NCI-H2171 treated with DMSO at 0.1 percent for 48 hours (cell line): ENCODE data around the gene SLC7A4.
"Not testable (repeated sequence)": the region's sequence is repeated elsewhere in the genome, so short reads cannot be mapped to it uniquely, and the experiment has no call there.

ENCODE experiments used
- DNase-seq: peaks from one replicate; lab custom pipeline; 2025; lab: John Stamatoyannopoulos, UW

SLC7A4 gene

DNA sequence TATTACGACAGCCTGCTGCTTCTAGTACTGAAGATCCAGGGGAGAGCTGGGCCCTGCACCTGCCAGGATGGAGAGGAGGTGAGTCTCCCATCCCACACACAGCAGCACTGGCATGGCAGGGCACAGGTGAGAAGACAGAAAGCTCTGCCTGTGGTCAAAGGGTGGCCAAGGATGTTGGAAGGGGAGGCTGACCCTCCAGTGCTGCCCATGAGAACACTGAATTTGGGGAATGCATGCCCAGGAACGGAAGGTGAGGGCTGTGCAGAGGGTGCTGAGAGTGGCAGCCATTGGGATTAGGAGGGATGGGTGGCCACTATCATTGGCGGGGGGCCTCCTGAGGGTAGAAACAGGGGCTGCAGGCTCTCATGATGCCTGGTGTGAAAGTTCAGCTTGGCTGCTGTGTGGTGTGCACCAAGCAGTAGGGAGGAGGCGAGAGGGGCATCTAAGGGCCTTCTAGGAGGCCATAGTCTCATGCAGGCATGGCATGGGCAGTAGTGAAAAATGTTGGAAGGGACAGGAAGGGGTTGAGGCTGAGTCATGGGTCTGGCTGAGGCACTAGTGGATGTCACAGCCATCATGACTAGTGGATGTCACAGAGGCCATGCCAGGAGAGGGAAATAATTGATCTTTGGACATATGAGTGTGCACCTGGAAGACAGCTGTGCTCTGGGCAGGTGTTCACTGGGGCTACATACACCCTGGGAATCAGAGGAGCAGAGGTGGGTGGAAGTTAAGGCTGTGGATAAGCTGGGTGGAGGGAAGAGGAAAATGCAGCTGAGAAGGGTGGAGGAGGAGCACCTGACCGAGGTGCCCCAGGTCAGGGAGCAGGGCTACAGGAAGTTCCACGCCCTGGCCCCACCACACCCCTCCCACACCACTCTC lies 10.9 kb upstream of the SLC7A4 start:
- no peak for DNase-seq

DNA sequence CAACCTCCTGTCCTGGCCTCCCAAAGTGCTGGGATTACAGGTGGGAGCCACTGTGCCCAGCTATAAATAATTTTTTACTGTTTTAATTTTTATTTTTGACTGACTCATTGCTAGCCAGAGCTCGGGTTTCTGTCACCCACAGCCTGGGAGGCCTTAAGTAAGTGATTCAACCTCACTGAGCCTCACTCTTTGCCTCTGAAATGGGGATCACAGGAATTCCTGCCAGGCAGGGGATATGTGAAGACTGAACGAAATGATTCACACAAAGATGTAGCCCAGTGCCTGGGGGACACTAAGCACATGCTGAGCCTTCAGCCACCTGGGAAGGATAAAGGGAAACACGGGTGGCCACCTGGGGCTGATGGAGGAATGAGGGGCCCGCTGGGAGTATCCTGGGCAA lies 9.6 kb upstream of the SLC7A4 start:
- DNase-seq = no peak

DNA sequence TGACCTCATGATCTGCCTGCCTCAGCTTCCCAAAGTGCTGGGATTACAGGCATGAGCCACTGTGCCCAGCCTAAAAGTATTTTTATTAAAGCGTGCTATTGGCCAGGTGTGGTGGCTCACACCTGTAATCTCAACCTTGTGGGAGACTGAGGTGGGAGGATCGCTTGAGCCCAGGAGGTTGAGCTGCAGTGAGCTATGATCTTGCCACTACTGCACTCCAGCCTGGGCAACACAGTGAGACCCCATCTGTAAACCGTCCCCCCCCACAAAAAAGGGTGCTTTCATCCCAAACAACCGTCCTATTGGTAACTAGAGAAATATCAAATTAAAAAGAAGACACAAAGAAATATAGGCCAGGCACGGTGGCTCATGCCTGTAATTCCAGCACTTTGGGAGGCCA lies 6.8 kb upstream of the SLC7A4 start:
- not testable (repeated sequence) for DNase-seq

DNA sequence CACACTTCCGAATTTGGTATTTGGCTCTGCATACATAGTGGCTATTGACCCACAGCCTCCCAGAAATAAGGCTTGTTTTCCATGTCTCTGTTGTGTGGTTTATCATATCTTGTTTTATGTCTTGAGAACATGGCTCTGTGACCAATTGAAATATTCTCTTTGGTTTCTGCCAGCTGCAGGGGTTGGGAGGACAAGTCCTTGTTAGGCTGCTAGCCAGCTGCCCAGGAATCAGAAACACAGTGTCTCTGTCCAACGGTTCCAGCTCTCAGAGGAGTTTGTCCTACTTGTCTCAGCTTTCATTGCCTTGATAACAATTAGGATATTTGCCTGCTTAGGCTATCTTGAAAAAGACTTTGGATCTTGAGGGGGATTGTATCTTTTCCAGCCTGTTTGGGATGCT lies 6.0 kb upstream of the SLC7A4 start:
- DNase-seq = no peak

DNA sequence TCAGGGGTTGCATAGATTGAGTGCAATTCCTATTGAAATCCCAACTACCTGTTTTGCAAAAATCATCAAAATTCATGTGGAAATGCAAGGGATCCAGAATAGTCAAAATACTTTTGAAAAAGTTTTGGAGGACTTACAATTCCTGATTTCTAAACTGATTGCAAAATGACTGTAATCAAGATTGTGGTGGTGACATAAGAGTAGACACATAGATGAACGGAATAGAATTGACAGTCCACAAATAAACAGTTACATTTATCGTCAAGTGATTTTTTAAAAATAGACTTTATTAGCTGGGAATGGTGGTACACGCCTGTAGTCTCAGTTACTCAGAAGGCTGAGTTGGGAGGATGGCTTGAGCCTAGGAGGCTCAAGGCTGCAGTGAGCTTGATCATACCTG lies 2.6 kb upstream of the SLC7A4 start:
- no peak for DNase-seq

DNA sequence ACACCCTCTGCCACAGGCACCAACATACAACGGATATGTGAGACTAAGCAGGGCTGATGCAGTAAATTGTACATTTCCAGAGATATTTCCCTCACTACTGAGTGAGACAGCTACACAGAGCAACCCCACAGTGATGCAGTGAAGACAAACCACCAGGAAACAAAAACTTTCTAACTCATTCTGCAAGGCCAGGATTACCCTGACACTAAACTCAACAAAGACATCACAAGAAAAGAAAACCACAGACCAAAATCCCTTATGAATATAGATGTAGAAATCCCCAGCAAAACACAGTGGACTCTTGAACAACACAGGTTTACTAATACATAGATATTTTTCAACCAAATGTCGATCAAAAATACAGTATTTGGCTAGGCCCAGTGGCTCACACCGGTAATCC lies 1.5 kb upstream of the SLC7A4 start:
- no peak for DNase-seq

DNA sequence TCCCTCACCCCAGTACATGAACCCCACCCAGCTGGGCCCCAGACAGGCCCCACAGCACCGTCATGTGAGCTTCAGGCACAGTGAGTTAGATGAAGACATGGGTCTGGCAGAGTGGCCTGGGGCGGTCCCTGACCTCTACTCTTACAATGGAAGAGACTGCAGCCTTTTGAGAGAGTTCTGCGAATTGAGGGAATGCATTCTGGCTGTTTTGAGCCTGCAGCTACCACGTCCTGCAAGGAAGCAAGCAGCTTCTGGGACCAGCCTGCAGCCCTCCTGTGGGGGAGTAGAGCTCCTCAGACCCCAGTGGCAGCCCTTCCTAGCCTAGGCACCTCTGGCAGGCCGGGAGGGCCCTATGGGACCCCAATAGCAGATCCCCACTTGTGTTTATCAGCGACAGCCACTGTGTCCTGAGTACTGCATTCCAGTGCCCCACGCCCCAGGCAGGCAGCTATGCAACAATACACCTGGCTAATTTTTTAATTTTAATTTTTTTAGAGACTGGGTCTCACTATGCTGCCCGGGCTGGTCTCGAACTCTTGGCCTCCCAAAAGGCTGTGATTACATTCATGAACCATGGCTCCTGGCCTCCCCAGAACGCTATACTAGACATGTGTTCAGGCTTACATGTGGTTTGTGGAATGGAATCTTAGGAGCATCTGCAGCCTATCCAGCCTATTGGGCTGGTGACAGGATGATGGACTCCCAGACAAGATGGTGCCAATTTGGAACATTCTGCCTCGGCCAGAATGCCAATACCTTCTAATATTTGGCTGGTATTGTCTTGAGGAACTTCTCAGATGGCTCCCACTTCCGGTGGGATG lies 717 bp upstream of the SLC7A4 start:
- no peak for DNase-seq

DNA sequence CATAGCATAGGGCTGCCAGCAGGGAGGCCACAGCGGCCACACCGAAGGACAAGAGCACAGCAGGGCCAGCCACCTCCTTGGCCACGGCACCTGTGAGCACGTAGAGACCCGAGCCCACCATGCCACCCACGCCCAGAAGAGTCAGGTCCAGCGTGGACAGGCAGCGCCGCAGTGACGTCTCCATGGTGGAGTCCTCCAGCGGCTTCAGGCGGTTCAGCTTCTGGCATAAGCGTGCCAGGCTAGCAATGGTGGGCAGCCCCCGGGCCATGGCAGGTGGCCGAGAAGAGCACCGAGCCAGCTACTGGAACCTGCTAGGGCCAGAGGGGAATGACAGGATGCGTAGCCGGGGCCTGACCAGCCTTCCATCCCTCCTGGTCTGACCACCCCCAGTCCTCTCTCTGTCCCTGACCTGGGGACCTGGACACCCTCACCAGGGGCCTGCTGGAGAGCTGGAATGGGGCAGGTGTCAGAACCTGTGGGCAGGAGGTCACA lies 770 bp downstream of the SLC7A4 start:
- no peak for DNase-seq

DNA sequence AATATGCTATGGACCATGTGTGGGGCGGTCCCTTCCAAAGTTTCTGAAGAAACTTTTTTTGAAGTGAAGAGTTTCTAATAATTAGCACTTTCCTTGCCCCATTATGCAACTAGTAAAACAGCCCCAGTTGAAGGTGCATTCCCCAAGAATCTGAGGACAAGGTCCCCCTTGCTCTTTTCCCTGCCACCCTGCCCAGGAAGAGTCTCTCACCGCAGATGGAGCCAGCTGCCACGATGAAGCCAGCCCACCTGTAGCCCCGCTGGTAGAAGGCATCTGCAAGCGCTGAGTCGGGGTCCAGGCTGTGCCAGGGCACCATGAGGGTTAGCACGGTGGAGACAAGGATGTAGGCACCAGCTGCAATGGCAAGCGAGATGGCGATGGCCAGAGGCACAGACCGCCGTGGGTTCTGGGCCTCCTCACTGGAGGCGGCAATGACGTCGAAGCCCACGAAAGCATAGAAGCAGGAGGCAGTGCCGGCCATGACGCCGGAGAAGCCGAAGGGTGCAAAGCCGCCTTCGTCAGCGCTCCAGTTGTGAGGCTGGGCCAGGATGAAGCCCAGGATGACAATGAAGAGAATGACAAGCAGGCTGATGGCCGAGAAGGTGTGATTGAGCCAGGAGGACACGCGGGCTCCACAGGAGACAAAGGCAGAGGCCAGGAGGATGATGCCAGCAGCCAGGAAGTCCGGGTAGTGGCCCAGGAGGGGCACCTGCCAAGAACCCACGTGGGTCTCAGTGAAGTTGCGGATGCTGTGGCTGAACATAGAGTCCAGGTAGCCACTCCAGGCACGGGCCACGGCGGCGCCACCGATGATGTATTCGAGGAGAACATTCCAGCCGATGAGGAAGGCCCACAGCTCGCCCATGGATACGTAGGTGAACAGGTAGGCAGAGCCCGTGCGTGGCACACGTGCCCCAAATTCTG lies 1.5 kb downstream of the SLC7A4 start:
- no peak for DNase-seq

DNA sequence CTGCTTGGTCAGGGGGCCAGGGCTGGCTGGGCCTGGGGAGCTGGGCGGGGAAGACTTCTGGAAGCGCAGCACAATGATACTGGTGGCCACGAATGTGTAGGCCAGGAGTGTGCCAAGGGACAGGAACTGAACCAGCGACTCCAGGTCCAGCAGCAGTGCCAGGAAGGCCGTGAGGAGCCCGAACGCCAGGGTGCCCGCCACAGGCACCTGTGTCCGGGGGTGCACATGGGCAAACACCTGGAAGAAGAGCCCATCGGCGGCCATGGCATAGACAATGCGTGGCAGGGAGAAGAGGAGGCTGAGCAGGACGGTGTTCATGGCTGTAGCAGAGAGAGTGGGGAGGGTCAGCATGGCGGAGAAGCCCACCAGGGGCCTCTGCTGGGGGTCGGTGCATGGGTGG lies 2.3 kb downstream of the SLC7A4 start:
- no peak for DNase-seq

DNA sequence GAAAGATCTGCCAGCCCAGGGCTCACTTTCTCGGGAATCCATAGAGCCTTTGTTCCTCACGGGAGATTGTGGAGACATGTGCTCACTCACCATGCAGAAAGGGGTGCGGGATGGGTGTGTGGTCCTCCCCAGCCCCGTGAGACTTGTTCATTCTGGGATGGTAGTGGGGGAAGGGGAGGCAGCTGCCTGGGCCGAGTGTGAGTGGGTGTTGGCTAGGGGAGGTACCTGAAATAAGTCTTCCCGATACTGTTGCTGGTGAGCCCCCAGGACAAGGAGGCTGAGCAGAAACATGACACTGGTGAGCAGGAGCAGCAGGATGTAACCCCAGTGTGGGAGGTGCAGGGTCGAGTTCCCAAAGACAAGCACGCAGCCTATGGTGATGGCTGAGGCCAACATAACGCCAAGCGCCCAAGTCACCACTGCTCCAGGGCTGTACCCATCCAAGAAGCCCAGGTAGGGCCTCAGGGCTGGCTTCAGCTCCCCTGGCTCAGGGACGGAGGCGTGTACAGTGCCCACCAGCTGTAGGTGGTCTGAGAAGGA lies 2.8 kb downstream of the SLC7A4 start:
- DNase-seq = peak; percentile 33

DNA sequence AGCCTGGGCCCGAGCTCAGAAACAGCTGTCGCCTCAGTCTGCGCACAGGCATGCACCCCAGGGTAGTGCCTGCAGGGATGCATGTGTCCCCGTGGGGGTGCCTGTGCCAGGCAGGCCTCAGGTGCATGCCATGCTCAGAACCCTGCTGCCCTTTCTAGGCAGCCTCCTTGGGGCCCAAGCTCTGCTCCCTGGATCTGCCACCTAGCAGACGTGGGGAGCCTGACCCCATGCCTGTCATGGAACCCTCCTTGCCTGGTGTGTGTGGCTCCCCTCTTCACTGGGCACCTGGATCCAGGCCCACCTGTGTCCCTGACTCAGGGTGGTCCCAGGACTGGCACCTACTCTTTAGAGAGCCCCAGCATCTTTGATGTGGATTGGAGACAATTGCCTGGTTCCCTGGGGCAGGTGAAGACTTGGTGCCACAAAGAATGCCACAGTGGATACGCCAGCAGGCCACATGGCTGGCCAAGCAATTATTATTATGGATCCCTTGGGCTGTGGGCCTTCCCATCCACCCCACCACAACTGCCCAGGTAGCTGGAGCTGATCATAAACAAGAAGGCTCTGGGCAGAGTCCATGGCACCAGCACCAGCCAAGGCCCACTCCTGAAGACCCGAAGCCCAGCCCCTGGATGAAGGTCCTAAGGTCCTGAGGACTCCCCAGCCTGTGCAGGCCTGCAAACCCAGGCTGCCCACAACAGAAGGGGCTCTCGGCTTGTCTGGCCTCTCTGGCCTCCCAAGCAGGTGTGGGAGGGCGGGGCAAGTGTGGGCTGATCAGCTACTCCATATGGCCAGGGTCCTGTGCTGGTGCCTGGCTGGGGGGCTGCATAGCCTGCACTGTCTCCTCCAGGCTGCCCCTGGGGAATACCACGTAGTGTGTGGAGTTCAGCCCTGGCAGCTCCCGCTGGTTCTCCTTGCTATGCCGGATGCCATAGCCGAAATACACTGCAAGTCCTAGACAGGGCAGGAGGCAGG lies 3.8 kb downstream of the SLC7A4 start:
- DNase-seq = peak; percentile 65

DNA sequence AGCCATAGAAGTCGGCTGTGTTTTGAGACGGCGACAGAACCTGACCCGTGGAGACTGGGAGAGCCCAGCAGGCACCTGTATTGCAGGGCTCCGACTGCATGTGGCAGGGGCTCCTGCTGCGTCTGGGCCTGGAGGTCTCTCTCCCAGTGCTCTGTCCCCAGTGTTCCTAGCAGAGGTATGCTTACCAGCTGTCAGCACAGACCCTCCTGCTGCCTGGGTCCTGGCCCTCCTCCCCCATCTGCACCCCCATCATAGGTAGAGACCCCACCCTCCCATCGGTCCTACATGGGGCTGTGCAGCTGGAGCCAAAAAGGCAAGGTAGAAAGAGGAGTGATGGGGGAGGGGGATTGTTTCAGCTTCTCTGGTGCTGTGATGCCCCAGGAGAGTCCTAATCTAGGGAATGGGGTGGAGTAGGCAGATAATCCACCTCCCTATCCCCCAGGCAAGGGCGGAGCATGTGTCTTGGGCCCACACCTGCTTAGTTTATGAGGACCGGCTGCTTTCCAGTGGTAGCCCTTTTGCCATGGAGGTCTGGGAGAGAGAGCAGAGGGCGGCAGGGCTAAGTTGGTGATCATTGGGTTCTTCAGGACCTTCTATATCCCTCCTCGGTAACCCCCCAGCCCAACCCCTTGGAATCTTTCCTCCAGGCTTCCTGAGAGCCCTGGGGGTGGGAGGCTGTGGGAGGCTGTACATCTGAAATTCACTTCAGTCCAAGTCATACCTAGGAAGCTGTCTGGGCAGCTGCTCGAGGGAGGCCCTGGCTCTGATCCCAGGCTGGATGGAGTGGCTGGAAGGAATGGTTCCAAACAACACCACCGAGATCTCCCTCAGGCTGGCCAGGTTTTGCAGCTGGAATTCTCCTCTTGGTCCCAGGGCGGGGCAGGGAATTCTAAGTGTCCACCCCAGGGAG lies 5.3 kb downstream of the SLC7A4 start:
- DNase-seq = peak; percentile 75

DNA sequence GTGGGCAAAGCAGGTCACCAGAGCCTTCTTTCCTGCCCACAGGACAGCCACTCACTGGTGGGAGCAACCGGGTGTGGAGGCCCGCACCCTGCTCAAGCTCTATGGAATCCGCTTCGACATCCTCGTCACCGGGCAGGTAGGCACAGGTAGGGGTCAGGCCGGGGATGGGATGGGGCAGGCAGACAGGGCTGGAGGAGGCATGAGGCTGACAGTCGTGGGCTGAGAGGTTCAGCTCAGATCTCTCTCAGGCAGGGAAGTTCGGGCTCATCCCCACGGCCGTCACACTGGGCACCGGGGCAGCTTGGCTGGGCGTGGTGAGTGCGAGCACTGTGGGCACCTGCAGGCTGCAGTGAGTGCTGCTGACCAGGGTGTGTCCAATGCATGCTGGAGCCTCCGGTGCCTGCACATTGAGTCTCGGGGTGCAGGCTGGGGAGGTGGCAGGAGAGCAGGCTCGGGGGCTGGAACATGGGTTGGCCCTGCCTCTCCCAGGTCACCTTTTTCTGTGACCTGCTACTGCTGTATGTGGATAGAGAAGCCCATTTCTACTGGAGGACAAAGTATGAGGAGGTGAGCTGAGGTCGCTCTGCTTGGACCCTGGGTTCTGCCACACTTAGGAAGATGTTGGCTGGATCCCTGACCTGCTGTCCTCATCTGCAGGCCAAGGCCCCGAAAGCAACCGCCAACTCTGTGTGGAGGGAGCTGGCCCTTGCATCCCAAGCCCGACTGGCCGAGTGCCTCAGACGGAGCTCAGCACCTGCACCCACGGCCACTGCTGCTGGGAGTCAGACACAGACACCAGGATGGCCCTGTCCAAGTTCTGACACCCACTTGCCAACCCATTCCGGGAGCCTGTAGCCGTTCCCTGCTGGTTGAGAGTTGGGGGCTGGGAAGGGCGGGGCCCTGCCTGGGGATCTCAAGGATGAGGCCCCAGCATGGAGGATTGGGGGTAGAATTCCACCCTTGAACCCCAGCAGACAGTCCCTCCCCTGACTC lies 6.3 kb downstream of the SLC7A4 start:
- no peak for DNase-seq

DNA sequence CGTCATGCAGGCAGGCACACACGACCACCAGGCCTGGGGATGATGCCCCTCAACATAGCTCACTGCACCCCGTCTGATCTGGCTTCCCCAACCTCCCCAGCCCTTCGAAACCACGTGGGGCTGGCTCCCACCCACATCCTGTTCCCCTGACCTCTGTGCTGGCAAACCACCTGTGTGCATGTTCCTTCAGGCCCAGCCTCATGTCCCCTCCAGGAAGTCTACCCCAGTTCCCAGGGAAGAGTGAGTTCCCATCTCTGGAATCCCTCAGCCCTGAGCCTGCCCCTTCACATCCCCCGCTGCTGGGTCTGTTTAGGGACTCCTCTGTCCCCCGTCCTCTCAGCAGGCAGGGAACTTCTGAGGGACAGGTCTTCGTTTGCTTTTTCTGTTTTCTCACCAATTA lies 7.1 kb downstream of the SLC7A4 start:
- no peak for DNase-seq

DNA sequence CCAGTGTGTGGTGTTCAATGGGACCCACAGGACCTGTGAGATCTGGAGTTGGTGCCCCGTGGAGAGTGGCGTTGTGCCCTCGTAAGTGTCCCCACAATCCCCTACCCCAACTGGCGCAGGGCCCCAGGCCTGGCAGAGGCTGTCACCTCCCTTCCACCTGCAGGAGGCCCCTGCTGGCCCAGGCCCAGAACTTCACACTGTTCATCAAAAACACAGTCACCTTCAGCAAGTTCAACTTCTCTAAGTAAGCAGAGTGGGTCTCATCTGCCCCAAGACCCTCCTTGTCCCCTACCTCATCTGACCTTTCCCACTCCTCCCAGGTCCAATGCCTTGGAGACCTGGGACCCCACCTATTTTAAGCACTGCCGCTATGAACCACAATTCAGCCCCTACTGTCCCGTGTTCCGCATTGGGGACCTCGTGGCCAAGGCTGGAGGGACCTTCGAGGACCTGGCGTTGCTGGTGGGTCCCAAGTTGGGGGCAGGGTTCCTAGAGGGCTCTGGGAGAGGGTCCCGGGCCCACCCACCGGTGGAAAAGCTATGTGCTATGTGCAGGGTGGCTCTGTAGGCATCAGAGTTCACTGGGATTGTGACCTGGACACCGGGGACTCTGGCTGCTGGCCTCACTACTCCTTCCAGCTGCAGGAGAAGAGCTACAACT lies 9.3 kb downstream of the SLC7A4 start:
- DNase-seq = no peak

DNA sequence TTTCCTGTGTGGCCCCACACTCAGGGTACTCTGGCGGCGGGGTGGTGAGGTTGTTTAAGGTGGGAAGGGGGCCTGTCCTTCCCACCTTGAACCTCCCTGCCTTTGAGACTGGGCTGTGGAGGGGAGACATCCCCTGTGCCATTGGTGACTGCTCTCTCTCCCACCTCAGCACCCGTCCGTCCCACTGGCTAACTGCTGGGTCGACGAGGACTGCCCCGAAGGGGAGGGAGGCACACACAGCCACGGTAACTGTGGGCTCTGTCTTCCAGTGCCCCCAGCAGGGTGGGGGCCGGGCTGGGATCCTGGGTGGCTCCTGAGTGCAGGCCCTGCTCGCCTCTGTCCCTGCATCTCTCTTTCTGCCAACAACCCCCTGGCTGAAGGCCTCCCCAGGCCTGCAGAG lies 9.9 kb downstream of the SLC7A4 start:
- no peak for DNase-seq
